Raji (cell line): Measurements from ENCODE around the gene TMEM205.

Source experiments
- POLR2A ChIP-seq: IDR thresholded peaks from 2 replicates; pipeline ENCODE4 v1.6.1; 2011; ENCODE audit warnings: low read depth, low read length, control low read depth; ENCODE audit not compliant: insufficient read depth

TMEM205 gene

GRCh38 chr19:11356676-11357550 lies 10.8 kb upstream of the TMEM205 start:
- no peak for TF ChIP-seq POLR2A

- TF ChIP-seq POLR2A = no peak
Measured at GRCh38 chr19:11356074-11356397, 10.0 kb upstream of the TMEM205 start.

GRCh38 chr19:11355160-11356073 lies 9.3 kb upstream of the TMEM205 start, which contains the start of gene PLPPR2:
Gene PLPPR2, plus strand, starts transcription at chr19:11355432. Its CDS starts 2,242 bp downstream, at chr19:11357674.
- no peak for TF ChIP-seq POLR2A

GRCh38 chr19:11349171-11349570 lies 3.1 kb upstream of the TMEM205 start:
- no peak for TF ChIP-seq POLR2A

GRCh38 chr19:11347546-11348039 lies 1.5 kb upstream of the TMEM205 start:
- no peak for TF ChIP-seq POLR2A

GRCh38 chr19:11345122-11345803 lies 805 bp downstream of the TMEM205 start:
- TF ChIP-seq POLR2A = no peak

GRCh38 chr19:11342429-11342828 lies 3.6 kb downstream of the TMEM205 start:
- no peak for TF ChIP-seq POLR2A

GRCh38 chr19:11339254-11340098 lies 6.6 kb downstream of the TMEM205 start, which contains the start of gene RAB3D:
Gene RAB3D, minus strand, starts transcription at chr19:11339657. Its CDS starts 2,258 bp downstream, at chr19:11337399.
- 0 out of 2 replicates have a peak, but pooled peaks have one; percentile 37 for TF ChIP-seq POLR2A

- TF ChIP-seq POLR2A = no peak
Measured at GRCh38 chr19:11338569-11339253, 7.4 kb downstream of the TMEM205 start.

GRCh38 chr19:11338121-11338520 lies 7.9 kb downstream of the TMEM205 start:
- TF ChIP-seq POLR2A = no peak

- TF ChIP-seq POLR2A = no peak
Measured at GRCh38 chr19:11337080-11337479, 9.0 kb downstream of the TMEM205 start.

- TF ChIP-seq POLR2A = no peak
Measured at GRCh38 chr19:11335449-11336146, 10.5 kb downstream of the TMEM205 start.

- TF ChIP-seq POLR2A = no peak
Measured at GRCh38 chr19:11332822-11333221, 13.2 kb downstream of the TMEM205 start.
